ENCODE results near the gene CHST11.
"Not testable (repeated sequence)": the region's sequence is repeated elsewhere in the genome, so short reads cannot be mapped to it uniquely, and the experiment has no call there.

The CHST11 gene

GRCh38 chr12:104784592-104784991, 327.8 kb downstream of the CHST11 start:
- DNase-seq = no peak

- DNase-seq = peak; percentile 34
These were observed 329.1 kb downstream of the CHST11 start for GRCh38 chr12:104785886-104786285.

GRCh38 chr12:104786352-104786751, 329.6 kb downstream of the CHST11 start:
- DNase-seq = no peak

GRCh38 chr12:104788840-104789271, 332.1 kb downstream of the CHST11 start:
- DNase-seq = no peak

- DNase-seq = peak; percentile 52
These were observed 333.8 kb downstream of the CHST11 start for GRCh38 chr12:104790296-104791125.

- no peak for DNase-seq
These were observed 335.8 kb downstream of the CHST11 start for GRCh38 chr12:104792570-104792969.

GRCh38 chr12:104793285-104793684, 336.5 kb downstream of the CHST11 start:
- no peak for DNase-seq

GRCh38 chr12:104793968-104794367, 337.2 kb downstream of the CHST11 start:
- no peak for DNase-seq

- no peak for DNase-seq
These were observed 339.7 kb downstream of the CHST11 start for GRCh38 chr12:104796475-104796862.

- DNase-seq = no peak
These were observed 342.7 kb downstream of the CHST11 start for GRCh38 chr12:104799458-104799857.

GRCh38 chr12:104801005-104801404, 344.3 kb downstream of the CHST11 start:
- DNase-seq = no peak

- DNase-seq = no peak
These were observed 344.7 kb downstream of the CHST11 start for GRCh38 chr12:104801427-104801826.

GRCh38 chr12:104802208-104802607, 345.5 kb downstream of the CHST11 start:
- DNase-seq = peak; percentile 52

GRCh38 chr12:104805186-104805585, 348.4 kb downstream of the CHST11 start:
- DNase-seq = no peak

GRCh38 chr12:104806194-104806593, 349.4 kb downstream of the CHST11 start:
- DNase-seq = not testable (repeated sequence)

GRCh38 chr12:104809251-104809650, 352.5 kb downstream of the CHST11 start:
- no peak for DNase-seq

GRCh38 chr12:104809706-104810385, 353.1 kb downstream of the CHST11 start:
- DNase-seq = no peak
